ENCODE measurements around the gene NEK10. TPM values are rescaled to one million over a fixed set of nuclear protein-coding genes. Genes with fewer than 3 reads are reported as not detected.
"Not testable (repeated sequence)": the region's sequence is repeated elsewhere in the genome, so short reads cannot be mapped to it uniquely, and the experiment has no call there.

The NEK10 gene
- total and polyA plus RNA-seq, 4 donors, result 3.5 to 60.3 (median 12.8) TPM

GRCh38 chr3:27289769-27290413 lies 79.3 kb downstream of the NEK10 start:
- Histone ChIP-seq H3K9ac (ENCODE audit: insufficient read depth in 1 of 2, low read length in 2 of 2) (no peak overlapping the region), H3K4me1 (ENCODE audit: control insufficient read depth in 5 of 5, insufficient read depth in 5 of 5, low read length in 5 of 5) (no peaks in the 10 kb centered on the region), H3K9me3 (ENCODE audit: control insufficient read depth in 4 of 4, insufficient read depth in 3 of 4, low read length in 3 of 4) (no peaks in the 10 kb centered on the region), H3K36me3 (ENCODE audit: control insufficient read depth in 4 of 4, insufficient read depth in 4 of 4, low read length in 4 of 4) (peaks cover 0 to 3% (median 0%) of the 10 kb centered on the region in 4 donors), H3K27ac (ENCODE audit: low read depth in 1 of 2, low read length in 1 of 2) (no peak overlapping the region), H3K4me3 (no peak overlapping the region), H3K27me3 (ENCODE audit: control insufficient read depth in 3 of 3, insufficient read depth in 3 of 3, low read length in 2 of 3) (no peaks in the 10 kb centered on the region)
- TF ChIP-seq, protein P1, sequence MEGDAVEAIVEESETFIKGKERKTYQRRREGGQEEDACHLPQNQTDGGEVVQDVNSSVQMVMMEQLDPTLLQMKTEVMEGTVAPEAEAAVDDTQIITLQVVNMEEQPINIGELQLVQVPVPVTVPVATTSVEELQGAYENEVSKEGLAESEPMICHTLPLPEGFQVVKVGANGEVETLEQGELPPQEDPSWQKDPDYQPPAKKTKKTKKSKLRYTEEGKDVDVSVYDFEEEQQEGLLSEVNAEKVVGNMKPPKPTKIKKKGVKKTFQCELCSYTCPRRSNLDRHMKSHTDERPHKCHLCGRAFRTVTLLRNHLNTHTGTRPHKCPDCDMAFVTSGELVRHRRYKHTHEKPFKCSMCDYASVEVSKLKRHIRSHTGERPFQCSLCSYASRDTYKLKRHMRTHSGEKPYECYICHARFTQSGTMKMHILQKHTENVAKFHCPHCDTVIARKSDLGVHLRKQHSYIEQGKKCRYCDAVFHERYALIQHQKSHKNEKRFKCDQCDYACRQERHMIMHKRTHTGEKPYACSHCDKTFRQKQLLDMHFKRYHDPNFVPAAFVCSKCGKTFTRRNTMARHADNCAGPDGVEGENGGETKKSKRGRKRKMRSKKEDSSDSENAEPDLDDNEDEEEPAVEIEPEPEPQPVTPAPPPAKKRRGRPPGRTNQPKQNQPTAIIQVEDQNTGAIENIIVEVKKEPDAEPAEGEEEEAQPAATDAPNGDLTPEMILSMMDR (IDR thresholded peaks at IDR 0.05; ENCODE audit: control extremely low read depth, extremely low read depth), result no peak
- ATAC-seq (ENCODE audit: insufficient read depth, low FRiP score) (no peak), DNase-seq (peak in 2 of 3 donors; percentile 22 to 27)
- WGBS, 2 donors, result 55 to 70% methylated on average over 3 of the region's 3 CpGs

- Histone ChIP-seq H3K27me3 (ENCODE audit: control insufficient read depth in 3 of 3, insufficient read depth in 3 of 3, low read length in 2 of 3) (no peaks in the 10 kb centered on the region), H3K4me1 (ENCODE audit: control insufficient read depth in 5 of 5, insufficient read depth in 5 of 5, low read length in 5 of 5) (no peaks in the 10 kb centered on the region), H3K36me3 (ENCODE audit: control insufficient read depth in 4 of 4, insufficient read depth in 4 of 4, low read length in 4 of 4) (peaks cover 0 to 3% (median 0%) of the 10 kb centered on the region in 4 donors), H3K9me3 (ENCODE audit: control insufficient read depth in 4 of 4, insufficient read depth in 3 of 4, low read length in 3 of 4) (no peaks in the 10 kb centered on the region), H3K4me3 (no peak overlapping the region), H3K27ac (ENCODE audit: low read depth in 1 of 2, low read length in 1 of 2) (no peak overlapping the region), H3K9ac (ENCODE audit: insufficient read depth in 1 of 2, low read length in 2 of 2) (no peak overlapping the region)
- ATAC-seq (ENCODE audit: insufficient read depth, low FRiP score), result no peak
- WGBS, 2 donors, result 84 to 91% methylated on average over 2 of the region's 2 CpGs
- TF ChIP-seq, protein P1 (IDR thresholded peaks at IDR 0.05; ENCODE audit: control extremely low read depth, extremely low read depth), result no peak
- DNase-seq, result no peak
These were observed 82.1 kb downstream of the NEK10 start for GRCh38 chr3:27287052-27287451.

- not testable (repeated sequence) for DNase-seq; ATAC-seq (ENCODE audit: insufficient read depth, low FRiP score); H3K9me3 ChIP-seq (ENCODE audit: control insufficient read depth in 4 of 4, insufficient read depth in 3 of 4, low read length in 3 of 4); H3K4me3 ChIP-seq; H3K9ac ChIP-seq (ENCODE audit: insufficient read depth in 1 of 2, low read length in 2 of 2); H3K4me1 ChIP-seq (ENCODE audit: control insufficient read depth in 5 of 5, insufficient read depth in 5 of 5, low read length in 5 of 5); H3K27me3 ChIP-seq (ENCODE audit: control insufficient read depth in 3 of 3, insufficient read depth in 3 of 3, low read length in 2 of 3); H3K27ac ChIP-seq (ENCODE audit: low read depth in 1 of 2, low read length in 1 of 2); H3K36me3 ChIP-seq (ENCODE audit: control insufficient read depth in 4 of 4, insufficient read depth in 4 of 4, low read length in 4 of 4)
- 93 to 94% methylated on average over 10 of the region's 10 CpGs for WGBS, 2 donors
These were observed 82.7 kb downstream of the NEK10 start for GRCh38 chr3:27286467-27286866.

GRCh38 chr3:27285668-27286067 lies 83.5 kb downstream of the NEK10 start:
- no peak overlapping the region for H3K4me3 ChIP-seq
- DNase-seq, result no peak
- TF ChIP-seq, protein P1 (IDR thresholded peaks at IDR 0.05; ENCODE audit: control extremely low read depth, extremely low read depth), result no peak
- no peak overlapping the region for H3K27ac ChIP-seq (ENCODE audit: low read depth in 1 of 2, low read length in 1 of 2)
- H3K36me3 ChIP-seq (ENCODE audit: control insufficient read depth in 4 of 4, insufficient read depth in 4 of 4, low read length in 4 of 4), result no peaks in the 10 kb centered on the region
- no peaks in the 10 kb centered on the region for H3K4me1 ChIP-seq (ENCODE audit: control insufficient read depth in 5 of 5, insufficient read depth in 5 of 5, low read length in 5 of 5)
- no peak for ATAC-seq (ENCODE audit: insufficient read depth, low FRiP score)
- H3K9ac ChIP-seq (ENCODE audit: insufficient read depth in 1 of 2, low read length in 2 of 2), result no peak overlapping the region
- no peaks in the 10 kb centered on the region for H3K27me3 ChIP-seq (ENCODE audit: control insufficient read depth in 3 of 3, insufficient read depth in 3 of 3, low read length in 2 of 3)
- no peaks in the 10 kb centered on the region for H3K9me3 ChIP-seq (ENCODE audit: control insufficient read depth in 4 of 4, insufficient read depth in 3 of 4, low read length in 3 of 4)

All from lung (tissue), 12 donors.